HG02970 (cell line): ENCODE measurements around the gene TPH1.
"Not testable (repeated sequence)": the region's sequence is repeated elsewhere in the genome, so short reads cannot be mapped to it uniquely, and the experiment has no call there.

Source experiments
- ATAC-seq: cut with Tn5 transposase; IDR thresholded peaks from one replicate; pipeline ENCODE4 v1.9.1; 2021; ENCODE audit warnings: mild to moderate bottlenecking, moderate library complexity, moderate number of reproducible peaks; ENCODE audit not compliant: unreplicated experiment, low FRiP score

Gene TPH1

DNA sequence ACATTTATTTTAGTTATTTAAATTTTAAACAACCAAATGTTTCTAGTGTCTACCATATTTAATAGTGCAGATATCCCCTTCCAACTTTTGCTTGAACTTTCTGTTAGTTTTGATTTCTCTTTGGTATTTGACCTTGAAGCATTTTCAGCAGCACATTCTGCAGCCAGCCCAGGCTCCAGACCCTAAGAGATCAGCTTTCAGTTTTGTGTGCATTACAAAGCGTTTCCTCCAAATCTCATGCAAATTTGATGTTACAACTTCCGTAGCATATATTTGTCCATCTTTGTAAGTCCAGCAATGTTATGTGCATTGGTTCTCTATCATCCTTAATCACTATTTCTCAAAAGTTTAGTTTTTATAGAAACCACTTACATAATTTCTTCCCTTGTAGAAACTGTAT, 18.6 kb downstream of the TPH1 start:
- ATAC-seq: no peak

- ATAC-seq: no peak
Measured at GRCh38 chr11:18022419-18022818, 23.6 kb downstream of the TPH1 start.

DNA sequence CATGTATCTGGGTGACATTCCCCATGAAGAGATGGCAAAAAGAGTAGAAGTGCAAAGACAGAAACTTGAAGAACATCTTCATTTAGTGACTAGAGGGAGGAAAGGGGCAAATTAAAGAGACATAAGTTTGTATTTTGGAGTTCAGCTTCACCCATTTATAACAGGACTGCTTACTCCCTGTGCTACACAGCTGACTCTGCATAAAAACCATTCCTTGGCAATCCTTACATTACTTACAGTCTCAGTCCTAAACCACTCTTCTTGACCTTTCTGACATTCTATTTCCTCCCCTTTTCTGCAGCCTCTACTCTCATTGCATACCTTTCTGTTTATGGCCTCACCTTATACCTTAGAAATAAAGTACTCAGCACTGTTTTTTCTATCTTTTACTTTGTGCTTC, 26.4 kb downstream of the TPH1 start:
- no peak for ATAC-seq

DNA sequence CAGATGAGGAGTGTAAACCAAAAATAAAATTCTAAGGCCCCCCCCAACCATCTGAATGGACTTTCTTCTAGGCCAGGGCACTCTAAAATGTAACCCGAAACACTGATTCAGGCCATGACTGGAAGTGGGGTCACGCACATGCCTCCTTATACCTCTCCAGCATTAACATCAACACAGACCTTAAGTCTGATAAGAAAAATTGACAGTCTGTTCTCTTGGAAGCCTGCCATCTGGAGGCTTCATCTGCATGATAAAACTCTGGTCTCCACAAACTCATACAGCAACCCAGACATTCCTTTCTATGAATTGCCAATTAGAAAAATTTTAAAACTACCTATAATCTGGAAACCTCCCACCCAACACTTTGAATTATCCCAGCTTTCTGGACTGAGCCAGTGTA, 29.3 kb downstream of the TPH1 start:
- ATAC-seq: no peak

- no peak for ATAC-seq
Measured at GRCh38 chr11:18014876-18015275, 31.2 kb downstream of the TPH1 start.

DNA sequence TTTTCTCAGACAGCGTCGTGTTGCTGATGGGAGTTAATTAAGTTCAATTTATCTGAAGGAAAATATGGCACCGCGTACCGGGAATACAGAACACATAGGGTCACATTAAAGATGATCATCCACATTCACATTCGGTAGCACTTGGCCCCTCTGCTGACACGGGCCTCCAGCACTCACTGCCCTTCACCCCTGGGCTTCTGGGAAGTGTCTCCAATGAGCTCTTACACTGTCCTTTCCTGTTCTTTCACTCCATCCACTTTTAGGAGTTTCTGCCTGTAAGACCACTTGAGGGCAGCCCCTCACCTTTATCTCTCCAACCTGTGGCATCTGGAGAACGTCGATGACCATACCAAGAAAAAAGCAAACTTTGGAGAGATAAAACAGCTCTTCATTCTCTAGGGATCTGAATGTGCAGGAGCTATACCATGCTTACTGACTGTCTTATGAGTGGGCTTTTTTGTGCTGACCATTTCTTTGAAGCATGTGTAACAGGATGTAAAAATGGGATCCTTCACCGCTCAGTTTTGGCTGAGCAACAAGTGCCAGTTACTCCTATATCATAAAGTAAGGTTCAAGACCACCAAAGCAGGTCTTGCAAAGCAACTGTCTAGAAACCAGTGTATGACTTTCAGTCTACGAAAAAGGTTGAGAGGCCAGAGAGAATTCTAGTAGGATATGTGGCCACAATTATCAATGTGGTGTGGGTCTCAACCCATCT, 32.1 kb downstream of the TPH1 start:
- ATAC-seq: no peak

- peak; percentile 96 for ATAC-seq
Measured at GRCh38 chr11:18012906-18013781, 32.9 kb downstream of the TPH1 start, which contains the start of gene SERGEF. TSS of gene SERGEF (minus strand) at chr11:18013047. CDS start at chr11:18013010, 37 bp downstream.

DNA sequence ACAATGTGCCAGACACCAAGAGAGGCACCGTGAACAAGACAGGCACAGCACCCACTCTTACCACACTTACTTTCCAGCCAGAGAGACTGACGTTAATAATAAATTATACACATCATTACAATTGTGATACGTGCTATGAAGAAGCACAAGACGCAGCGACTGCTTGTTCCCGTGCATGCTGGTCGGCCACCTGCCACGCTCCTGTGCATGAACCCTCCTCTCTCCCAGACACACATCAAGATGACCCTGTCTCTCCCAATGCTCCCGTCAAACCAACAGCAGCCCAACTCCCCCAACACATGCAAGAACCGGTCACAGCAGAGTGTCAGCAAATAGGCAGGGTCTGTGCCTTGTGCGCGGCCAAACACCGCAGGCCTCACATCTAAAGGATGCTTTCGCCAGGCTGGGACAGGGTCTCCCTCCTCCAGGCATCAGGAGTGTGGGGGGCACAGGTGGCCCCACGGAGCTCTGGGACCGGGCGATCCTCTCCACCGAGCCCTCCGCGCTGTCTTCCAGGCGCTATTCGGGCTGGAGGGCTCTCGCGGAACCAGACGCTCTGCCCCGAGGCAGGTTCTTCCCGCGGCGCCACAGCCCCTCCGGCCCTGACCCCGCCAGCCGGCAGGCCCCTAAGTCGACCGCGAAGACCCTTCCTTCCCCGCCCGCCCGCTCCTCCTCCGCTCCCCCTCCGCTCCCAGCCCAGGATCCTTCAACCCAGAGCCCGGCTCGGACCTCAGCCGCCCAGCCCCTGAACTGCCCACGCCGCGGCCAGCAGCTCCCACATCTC, 33.8 kb downstream of the TPH1 start:
- peak; percentile 6 for ATAC-seq

DNA sequence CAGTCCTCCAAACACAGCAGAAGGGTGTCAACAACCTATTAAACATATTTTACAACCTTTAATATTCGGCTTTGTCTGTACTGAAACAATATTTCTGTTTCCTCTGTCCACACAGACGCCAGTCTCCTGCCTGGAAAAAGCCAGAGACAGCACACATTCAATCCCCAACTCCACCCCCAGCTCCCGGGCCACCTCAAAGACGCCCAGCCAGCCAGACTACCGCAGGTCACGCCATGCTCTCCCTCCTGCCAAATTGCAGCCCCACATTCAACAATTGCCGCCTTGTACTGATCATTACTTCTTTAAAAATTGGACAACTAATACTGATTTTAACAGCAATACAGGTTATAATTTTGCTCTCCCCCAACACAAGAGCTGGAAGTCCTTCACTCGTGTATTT, 34.4 kb downstream of the TPH1 start:
- ATAC-seq: no peak

DNA sequence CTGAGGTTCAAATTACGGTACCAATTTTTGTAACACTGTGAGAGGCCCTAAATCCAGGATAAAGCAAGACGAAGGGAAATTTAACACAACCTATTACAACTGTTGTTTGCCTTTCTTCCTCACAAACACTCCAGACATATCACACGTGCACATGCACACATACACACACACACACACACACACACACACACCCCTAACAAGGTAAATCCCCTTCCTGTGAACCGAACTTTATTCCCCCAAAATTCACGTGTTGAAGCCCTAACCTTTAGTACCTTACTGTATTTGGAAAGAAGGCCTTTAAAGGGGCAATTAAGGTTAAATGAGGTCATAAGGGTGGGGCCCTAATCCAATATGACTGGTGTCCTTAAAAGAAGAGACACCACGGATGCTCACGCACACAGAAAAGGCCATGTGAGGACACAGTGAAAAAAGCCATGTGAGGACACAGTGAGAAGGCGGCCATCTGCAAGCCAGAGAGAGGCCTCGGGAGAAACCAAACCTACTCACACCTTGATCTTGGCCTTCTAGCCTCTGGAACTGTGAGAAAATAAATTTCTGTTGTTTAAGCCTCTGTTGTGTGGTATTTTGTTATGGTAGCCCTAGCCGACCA, 35.0 kb downstream of the TPH1 start:
- no peak for ATAC-seq

DNA sequence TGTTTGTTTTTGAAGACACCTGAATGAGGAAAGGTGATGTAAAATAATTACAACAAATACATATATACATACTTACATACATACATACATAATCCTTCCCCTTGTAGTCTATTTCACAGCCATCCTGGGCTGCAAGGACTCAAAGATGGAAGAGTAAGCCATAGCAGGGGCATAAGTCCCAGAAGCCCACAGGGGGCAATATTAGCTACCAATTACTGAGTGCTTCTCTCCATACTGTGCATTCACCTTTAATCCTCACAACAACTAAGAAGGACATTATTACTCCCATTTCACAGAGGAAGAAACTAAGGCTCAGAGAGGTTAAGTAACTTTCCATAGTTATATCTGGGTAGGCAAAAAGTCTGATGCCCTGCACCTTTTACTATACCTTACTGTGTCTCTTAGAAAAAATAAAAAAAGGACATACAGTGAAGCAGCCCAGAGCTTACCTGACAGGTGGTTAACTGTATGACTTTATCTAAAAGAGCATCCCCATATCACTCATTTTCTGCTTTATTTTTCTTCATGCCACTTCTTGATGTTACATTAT, 35.9 kb downstream of the TPH1 start:
- ATAC-seq: no peak

DNA sequence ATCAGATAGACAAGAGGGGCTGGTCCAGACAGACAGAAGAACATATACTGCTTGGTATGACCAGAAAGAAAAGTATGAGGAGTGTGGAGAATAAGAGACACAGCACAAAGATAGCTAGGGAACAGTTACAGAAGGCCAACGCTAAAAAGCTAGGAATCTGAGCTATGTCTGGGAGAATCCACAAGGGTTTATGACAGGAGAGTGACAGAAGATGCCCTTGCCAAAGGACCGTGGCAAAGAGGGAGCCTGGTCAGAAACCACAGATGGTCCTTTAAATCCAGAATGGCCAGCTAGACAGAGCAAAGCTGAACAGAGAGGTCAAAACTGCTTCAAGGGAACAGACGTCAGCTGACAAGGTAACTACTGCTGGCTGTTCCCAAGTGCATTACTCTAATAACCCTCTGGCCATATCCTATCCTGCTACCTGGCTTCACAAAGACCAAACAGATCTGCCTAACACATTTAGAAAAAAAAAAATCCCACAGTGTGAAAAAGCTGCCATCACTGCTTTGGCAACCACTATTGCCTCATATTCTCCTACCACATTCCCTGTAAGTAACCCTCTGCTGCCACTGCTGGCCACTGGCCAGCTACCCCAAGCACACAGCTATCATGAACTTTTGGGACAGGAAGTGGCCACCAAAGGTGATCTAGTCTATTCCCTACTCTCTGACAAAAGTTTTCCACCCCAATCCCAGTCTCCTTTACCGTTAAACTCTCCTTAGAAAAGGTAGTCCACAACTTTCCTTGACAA, 40.5 kb downstream of the TPH1 start:
- no peak for ATAC-seq

DNA sequence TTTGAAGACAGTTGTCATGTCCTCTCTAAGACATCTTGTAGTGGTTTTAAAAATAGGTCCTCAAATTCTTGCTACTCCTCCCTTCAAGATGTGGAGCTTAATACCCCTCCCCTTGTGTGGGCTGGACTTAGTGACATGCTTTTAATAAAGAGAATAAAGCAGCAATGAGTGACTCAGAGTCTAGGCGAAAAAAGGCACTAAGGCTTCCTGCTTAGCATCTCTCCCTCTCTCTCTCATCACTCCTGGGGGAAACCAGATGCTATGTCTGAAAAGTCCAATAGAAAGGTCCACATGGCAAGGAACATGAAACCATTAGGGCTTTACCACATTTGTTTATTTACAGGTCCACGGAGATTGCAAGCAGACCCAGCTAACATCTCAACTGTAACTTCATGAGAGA, 44.9 kb downstream of the TPH1 start:
- no peak for ATAC-seq

DNA sequence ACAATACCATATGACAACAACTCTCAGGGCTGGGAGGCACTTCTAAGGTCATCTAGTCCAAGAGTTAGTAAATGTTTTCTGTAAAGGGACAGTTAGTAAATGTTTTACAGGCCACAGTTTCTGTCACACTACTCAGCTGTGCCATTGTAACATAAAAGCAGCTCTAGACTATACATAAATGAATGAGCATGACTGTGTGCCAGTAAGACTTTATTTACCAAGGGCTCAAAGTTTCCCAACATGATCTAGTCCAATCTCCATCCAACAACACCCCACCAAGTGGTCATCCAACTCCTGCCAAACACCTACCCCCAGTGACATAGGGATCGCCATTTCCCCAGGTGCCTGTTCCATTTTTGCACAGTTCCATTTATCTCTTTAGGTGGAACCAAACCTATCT, 45.3 kb downstream of the TPH1 start:
- ATAC-seq: no peak

GRCh38 chr11:18000128-18000527, 45.9 kb downstream of the TPH1 start:
- ATAC-seq: not testable (repeated sequence)
